M059J (cell line): ENCODE data around the gene RSU1. TPM values are rescaled to one million over a fixed set of nuclear protein-coding genes. Genes with fewer than 3 reads are reported as not detected.

Experiments
- DNase-seq: peaks from one replicate; pipeline ENCODE4 v3.0.0-alpha.2; 2012; ENCODE audit warnings: low read depth
- total RNA-seq: library from RNA; depleted of rRNA; stranded (reverse); fragments of >200 nt; shearing (Covaris generic); gene quantifications from 2 replicates; pipeline ENCODE4 v1.2.3, GENCODE V29; 2014

Gene RSU1
- total RNA-seq, 1 experiment from 2014 or later: 77.5 TPM

- DNase-seq: no peak
These were observed 143.0 kb downstream of the RSU1 start for GRCh38 chr10:16674147-16674703.

- no peak for DNase-seq
These were observed 143.8 kb downstream of the RSU1 start for GRCh38 chr10:16673443-16673842.

DNA sequence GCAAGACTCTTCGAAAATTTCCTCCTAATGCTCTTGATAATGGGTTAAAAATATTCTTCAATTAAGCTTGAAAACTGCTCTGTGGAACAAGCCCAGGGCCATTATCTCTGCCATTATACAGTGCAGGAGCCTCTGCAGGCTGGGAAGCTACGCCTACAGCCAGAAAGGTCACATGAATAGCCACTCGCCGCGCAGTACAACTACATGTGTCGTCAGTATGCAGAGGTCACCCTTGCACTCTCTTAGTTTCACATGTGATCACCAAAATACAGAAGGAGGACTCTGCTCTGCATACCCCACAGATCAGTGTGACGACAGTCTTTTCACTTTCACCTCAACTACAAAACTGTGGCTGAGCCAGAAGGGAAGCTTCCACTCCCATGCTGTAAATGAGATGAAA lies 153.8 kb downstream of the RSU1 start:
- no peak for DNase-seq

GRCh38 chr10:16662923-16663322 lies 154.3 kb downstream of the RSU1 start:
- DNase-seq: no peak

DNA sequence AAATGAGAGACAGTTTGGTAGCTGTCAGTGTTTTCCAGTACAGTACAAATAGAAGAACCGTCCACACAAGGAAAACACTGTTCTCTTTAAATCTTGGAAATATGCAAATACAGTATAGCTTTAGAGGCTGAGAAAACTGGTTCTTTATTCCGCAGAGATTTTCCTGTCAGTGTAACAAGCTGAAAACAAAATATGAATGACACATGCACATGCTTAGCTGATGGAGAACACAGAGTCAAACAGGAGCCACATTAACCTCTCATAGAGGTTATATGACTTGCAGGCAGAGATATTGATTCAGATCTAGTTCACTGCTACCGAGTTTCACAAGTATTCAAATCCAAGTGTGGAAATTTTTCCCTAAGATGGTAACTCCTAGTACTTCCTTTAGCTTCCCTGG lies 160.3 kb downstream of the RSU1 start:
- no peak for DNase-seq

DNA sequence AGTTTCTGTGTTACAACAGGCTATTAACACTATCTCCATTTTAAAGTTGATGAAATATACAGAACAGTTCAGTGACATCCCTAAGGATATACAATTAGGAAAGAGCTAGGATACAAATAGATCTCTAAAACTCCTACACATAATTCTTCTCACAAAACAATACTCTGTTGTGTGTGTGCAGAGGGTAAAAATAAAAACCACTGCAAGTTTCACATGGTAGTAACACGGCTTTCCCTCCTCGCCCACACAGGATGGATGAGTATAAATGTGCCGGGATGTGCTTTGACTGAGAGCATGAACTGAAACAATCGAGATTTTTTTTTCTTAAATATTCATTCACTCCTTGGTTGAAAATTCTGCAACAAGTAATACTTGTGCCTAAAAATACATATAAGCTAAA lies 164.0 kb downstream of the RSU1 start:
- DNase-seq: no peak

DNA sequence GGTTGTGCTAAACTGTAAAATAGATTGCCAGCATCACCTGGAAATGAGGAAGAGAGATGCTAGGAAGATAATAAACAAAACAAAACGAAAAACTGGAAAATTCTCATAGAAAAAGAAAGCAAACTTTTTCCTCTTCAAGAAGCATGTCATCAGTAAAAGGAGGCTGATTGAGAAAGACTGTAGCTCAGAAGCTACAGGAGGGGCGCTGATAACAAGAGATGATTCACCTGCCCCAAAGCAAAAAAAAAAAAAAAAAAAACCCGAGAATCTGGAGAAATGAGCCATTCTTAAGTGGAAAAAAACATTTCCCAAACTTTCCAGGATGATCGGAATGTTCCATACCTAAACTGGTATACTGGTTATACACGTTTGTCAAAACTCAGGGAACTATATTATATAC lies 165.1 kb downstream of the RSU1 start:
- DNase-seq: peak; percentile 45

DNA sequence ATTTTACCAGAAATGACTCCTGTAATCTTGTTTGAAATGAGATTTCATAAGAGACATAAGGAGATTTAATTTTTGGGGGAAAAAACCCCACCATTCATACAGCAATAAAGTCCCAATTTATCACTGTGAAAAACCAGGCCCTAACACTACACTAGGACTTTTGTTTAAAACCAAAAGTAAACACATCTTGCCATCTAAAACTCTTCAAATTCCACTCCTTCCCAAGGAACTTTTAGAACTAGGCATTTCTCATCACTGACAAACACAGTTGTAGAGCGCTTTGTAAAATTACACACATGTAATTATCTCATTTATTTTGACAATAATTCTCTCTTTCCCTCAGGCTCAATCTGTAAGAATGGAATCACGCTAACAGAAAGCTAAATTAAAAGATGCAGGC lies 167.5 kb downstream of the RSU1 start:
- no peak for DNase-seq

DNA sequence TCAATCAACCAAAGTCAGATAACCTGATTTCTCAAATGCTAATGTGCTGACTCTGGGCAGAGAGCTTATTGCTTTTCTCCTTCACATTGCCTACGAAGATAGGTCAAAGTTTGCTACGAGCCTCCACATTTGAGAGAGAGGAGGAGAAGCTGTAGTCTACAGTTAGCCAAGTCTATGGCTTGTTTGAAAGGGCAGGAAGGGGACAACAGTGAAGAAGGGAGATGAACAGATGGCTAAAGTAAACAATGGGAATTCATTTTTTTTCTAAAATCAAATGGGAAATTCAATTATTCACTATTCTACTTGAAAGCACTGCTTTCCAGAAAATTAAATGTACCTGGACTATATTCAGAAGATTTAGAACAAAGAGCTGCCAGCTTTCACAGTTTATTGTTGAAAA lies 168.9 kb downstream of the RSU1 start:
- no peak for DNase-seq

GRCh38 chr10:16646181-16647059 lies 170.8 kb downstream of the RSU1 start:
- peak; percentile 36 for DNase-seq

- DNase-seq: peak; percentile 30
These were observed 173.1 kb downstream of the RSU1 start for GRCh38 chr10:16644146-16644545.

- DNase-seq: no peak
These were observed 173.7 kb downstream of the RSU1 start for GRCh38 chr10:16643502-16643901.

GRCh38 chr10:16640153-16640552 lies 177.1 kb downstream of the RSU1 start:
- no peak for DNase-seq

DNA sequence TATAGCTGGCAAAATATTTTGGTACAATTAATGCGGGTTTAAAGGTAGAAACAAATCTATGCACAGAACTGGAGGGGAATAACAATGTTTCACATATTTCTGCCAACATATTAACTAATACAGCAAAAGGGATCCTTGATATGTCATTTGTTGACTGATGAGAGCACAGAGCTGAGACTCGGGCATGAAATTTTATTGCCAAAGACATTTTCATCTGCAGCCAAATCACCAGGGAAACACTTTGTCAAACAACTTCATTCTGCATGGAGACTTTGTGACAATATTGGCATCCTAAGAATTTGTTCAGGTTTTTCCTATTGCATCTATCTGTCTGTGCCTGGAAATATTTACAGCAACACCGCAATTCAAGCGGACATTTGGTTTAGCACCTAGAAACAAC lies 177.8 kb downstream of the RSU1 start:
- no peak for DNase-seq

DNA sequence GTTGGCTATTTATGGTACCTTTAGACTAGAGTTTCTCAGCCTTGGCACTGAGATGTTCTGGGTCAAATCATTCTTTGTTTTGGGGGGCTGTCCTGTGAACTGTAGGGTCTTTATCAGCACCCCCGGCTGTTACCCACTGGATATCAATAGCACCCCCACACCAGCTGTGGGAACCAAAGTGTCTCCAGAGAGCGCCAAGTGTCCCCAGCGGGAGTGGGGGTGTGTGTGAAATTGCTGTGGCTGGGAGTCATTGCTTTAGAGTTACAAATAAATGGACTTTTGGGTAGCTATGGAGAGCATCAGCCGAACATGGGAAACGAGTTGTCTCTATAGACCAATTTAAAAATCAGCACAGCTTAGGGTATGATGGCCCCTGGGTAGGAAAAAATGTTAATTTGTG lies 184.2 kb downstream of the RSU1 start:
- DNase-seq: no peak

- no peak for DNase-seq
These were observed 190.5 kb downstream of the RSU1 start for GRCh38 chr10:16626697-16627096.

- no peak for DNase-seq
These were observed 204.3 kb downstream of the RSU1 start for GRCh38 chr10:16612981-16613355.

DNA sequence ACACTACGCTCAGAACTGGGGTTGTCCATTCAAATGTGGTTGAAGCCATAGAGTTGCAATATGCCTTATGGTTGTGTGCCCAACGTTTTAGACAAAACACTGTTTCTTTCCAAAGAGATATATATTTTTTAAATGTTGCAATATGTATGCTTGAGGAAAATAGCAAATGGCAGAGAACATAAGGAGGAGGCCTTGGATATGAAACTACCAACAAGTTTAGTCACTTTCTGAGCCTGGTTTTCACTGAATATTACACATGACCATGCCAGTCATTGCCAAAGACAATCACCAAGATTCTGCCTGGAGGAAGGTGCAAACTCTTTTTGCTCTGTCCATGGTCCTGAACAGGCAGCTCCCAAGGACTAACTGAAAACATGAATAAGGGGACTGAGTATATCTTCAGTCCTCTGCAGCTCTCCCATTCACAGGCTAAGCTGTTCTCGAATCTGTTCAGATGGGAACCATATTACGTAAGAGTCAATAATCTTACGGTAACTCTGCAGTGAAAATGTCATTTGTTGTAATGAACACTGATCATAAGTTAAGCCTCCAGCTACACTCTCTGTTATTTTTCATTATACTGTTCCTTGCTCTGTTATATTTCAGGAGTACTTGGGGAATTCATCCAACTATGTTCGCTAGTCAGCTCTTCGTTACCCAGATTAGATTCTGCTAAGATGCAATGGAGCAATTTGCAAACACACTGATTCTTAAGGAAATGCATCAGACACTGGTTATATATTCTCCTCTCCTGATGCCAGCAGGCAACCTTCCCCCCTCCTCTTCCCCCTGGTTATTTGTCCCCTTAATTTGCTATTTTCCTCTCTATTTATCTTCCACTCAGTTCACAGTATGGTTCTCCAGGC lies 204.9 kb downstream of the RSU1 start:
- peak; percentile 25 for DNase-seq

DNA sequence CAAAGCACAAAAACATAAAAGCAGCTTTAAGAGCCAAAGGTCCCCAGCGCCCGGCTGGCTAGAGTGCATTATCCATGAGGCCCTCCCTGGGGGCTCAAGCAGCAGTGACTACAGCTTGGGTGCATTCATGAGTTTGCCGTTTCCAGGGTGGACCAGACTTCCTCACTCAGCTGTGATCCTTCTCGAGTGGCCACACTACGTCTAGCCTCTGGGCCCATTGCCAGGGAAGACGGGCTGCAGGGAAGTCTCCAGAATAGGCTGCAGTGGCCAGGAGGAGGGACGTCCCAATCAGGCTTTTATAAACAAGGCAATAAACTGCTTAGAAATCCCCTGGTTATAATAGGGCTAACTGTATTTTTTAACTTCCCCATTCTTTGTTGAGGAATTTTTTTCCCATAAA lies 206.2 kb downstream of the RSU1 start:
- no peak for DNase-seq

DNA sequence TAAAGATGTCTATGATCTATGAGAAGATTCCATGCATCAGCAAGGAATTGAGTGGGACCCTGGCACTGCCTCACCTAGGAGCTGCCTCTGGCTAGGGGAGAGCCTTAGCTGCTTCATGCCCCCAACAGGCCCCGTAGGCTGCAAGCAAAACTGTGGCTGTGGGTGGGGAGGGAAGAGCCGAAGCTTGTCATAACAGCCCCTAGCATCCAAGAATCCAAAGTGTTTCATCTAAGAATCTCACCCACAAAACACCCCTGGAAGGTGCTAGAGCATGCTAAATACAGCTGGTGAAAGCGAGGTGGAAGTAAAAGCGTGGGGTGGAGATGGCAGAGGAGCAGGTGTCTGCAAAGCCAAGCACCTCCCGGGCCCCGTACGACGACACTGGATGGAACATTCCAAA lies 208.0 kb downstream of the RSU1 start:
- DNase-seq: no peak

GRCh38 chr10:16606923-16607322 lies 210.3 kb downstream of the RSU1 start:
- DNase-seq: no peak

- no peak for DNase-seq
These were observed 210.8 kb downstream of the RSU1 start for GRCh38 chr10:16606421-16606820.

GRCh38 chr10:16603308-16603707 lies 213.9 kb downstream of the RSU1 start:
- DNase-seq: no peak
